ENCODE measurements around the gene F2RL1.

DNA sequence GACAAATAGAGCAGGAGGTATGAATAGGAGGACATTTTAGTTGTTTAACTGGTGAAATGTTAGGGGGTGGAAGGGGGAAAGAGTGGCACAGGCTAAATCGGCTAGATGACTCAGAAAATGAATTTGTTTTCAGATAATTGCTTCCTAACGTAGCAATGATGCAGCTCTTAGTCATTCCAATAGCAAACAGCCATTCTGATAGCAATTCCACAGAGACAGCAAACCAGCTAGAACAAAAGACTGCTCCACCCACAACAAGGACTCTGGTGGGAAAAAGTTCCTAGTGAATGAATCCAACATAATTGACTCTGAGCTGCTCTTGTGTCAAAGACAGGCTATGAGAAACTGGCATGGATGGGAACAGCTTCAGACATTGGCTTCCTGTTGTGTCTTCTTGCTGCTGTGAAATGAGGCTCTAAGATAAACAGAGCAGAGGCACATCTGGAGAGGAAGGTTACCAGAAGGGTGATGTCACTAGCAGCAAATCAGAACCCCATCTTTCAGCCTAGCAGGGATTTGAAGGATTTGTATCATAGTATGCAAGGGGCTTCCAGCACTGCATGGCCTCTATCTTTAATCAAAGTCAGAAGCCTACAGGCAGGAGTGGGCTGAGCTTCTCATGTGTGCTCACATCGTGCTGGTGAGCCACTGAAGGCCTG, 28.1 kb upstream of the F2RL1 start:
- TF ChIP-seq, protein P1, sequence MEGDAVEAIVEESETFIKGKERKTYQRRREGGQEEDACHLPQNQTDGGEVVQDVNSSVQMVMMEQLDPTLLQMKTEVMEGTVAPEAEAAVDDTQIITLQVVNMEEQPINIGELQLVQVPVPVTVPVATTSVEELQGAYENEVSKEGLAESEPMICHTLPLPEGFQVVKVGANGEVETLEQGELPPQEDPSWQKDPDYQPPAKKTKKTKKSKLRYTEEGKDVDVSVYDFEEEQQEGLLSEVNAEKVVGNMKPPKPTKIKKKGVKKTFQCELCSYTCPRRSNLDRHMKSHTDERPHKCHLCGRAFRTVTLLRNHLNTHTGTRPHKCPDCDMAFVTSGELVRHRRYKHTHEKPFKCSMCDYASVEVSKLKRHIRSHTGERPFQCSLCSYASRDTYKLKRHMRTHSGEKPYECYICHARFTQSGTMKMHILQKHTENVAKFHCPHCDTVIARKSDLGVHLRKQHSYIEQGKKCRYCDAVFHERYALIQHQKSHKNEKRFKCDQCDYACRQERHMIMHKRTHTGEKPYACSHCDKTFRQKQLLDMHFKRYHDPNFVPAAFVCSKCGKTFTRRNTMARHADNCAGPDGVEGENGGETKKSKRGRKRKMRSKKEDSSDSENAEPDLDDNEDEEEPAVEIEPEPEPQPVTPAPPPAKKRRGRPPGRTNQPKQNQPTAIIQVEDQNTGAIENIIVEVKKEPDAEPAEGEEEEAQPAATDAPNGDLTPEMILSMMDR (conservative IDR thresholded peaks at IDR 0.05; ENCODE audit: low read length), result no peak
- TF ChIP-seq EZH2phosphoT487 (IDR thresholded peaks at IDR 0.05; ENCODE audit: borderline replicate concordance, low read depth, low read length), result no peak
